ENCODE results near the gene GREB1L. TPM values are rescaled to one million over a fixed set of nuclear protein-coding genes. Genes with fewer than 3 reads are reported as not detected.

Gene GREB1L
- total and polyA plus RNA-seq, 9 of the 15 experiments (the other 6 are each of a cell fraction or from before 2014, with no cell fraction given) = 0.03 TPM; not detected in 8

GRCh38 chr18:21389903-21390302 is 147.9 kb downstream of the GREB1L start:
- ChIA-PET POLR2A (no interaction called here), CTCF (ENCODE audit: low intra/inter-chr PET ratio) (interaction anchor here (0.5 kb wide), 1 partner anchor 52 kb away, joined by 3 read pairs; no protein-coding TSS in a partner anchor)
- Histone ChIP-seq H3K27ac (ENCODE audit: extremely low read depth, low read depth, low read length) (no peak overlapping the region), H4K20me1 (replicated peaks; ENCODE audit: control insufficient read depth, insufficient read depth, low read length) (no peaks in the 10 kb centered on the region), H3K79me2 (ENCODE audit: control insufficient read depth, insufficient read depth, low read length) (no peaks in the 10 kb centered on the region), H3K4me3 (no peak overlapping the region), H3K36me3 (ENCODE audit: control insufficient read depth, insufficient read depth, low read length) (no peaks in the 10 kb centered on the region), H3K27me3 (ENCODE audit: control insufficient read depth in 2 of 2, insufficient read depth in 2 of 2, low read length in 2 of 2) (peaks cover 3 to 10% of the 10 kb centered on the region in 2 experiments; a peak in 3 of 5 replicates), H3K4me1 (replicated peaks in 1 of 2; ENCODE audit: control insufficient read depth in 2 of 2, insufficient read depth in 2 of 2, low read length in 2 of 2) (no peaks in the 10 kb centered on the region), H2AFZ (ENCODE audit: low read depth, low read length) (no peak overlapping the region), H3K9me3 (replicated peaks; ENCODE audit: control insufficient read depth, insufficient read depth, low read depth, low read length) (no peaks in the 10 kb centered on the region), H3K9ac (ENCODE audit: insufficient read depth in 1 of 2, low read depth in 2 of 2, low read length in 2 of 2) (no peak overlapping the region), H3K9me1 (ENCODE audit: control insufficient read depth, insufficient read depth, low read length) (no peaks in the 10 kb centered on the region), H3K4me2 (ENCODE audit: insufficient read depth, low read length) (no peak overlapping the region)
- FAIRE-seq (no peak), DNase-seq (ENCODE audit: extremely low read depth in 1 of 4, low spot score in 3 of 4) (no peak), ATAC-seq (no peak)
- in situ Hi-C loops (cut with MboI) (no loop called here), intact Hi-C loops (cut with micrococcal nuclease) (no loop called here)
- TF ChIP-seq HMBOX1 (IDR thresholded peaks at IDR 0.05) (no peak), ZKSCAN8 (CRISPR knock-in tag; IDR thresholded peaks at IDR 0.05) (no peak), MEF2D (tag; conservative IDR thresholded peaks at IDR 0.05; ENCODE audit: low read depth) (no peak), ZNF408 (CRISPR knock-in tag; IDR thresholded peaks at IDR 0.05; ENCODE audit: low read depth) (no peak)
- WGBS (ENCODE audit: insufficient coverage, low coverage, missing lambda C conversion rate) = 0% methylated on average over 1 of the region's 1 CpG
- no TSS peak for BruUV-seq (replicated peaks)

- ATAC-seq = no peak
- BruUV-seq (replicated peaks) = no TSS peak
Observed at GRCh38 chr18:21391074-21391673, 149.1 kb downstream of the GREB1L start.

More at GRCh38 chr18:21391074-21391673, 149.1 kb downstream of the GREB1L start:
- no peaks in the 10 kb centered on the region for H4K20me1 ChIP-seq (replicated peaks; ENCODE audit: control insufficient read depth, insufficient read depth, low read length)
- H3K9ac ChIP-seq (ENCODE audit: insufficient read depth in 1 of 2, low read depth in 2 of 2, low read length in 2 of 2) = no peak overlapping the region
- CTCF ChIA-PET (ENCODE audit: low intra/inter-chr PET ratio) = no interaction called here
- intact Hi-C loops (cut with micrococcal nuclease) = no loop called here
- DNase-seq (ENCODE audit: extremely low read depth in 1 of 4, low spot score in 3 of 4) = no peak
- no peaks in the 10 kb centered on the region for H3K36me3 ChIP-seq (ENCODE audit: control insufficient read depth, insufficient read depth, low read length)
- no peaks in the 10 kb centered on the region for H3K79me2 ChIP-seq (ENCODE audit: control insufficient read depth, insufficient read depth, low read length)
- H3K27ac ChIP-seq (ENCODE audit: extremely low read depth, low read depth, low read length) = no peak overlapping the region
- 0% methylated on average over 3 of the region's 3 CpGs for WGBS (ENCODE audit: insufficient coverage, low coverage, missing lambda C conversion rate)
- H3K4me3 ChIP-seq = no peak overlapping the region
- FAIRE-seq = peak; percentile 11
- no peak overlapping the region for H3K4me2 ChIP-seq (ENCODE audit: insufficient read depth, low read length)
- in situ Hi-C loops (cut with MboI) = no loop called here
- H3K9me3 ChIP-seq (replicated peaks; ENCODE audit: control insufficient read depth, insufficient read depth, low read depth, low read length) = no peaks in the 10 kb centered on the region
- H3K4me1 ChIP-seq (replicated peaks in 1 of 2; ENCODE audit: control insufficient read depth in 2 of 2, insufficient read depth in 2 of 2, low read length in 2 of 2) = no peaks in the 10 kb centered on the region
- POLR2A ChIA-PET = no interaction called here
- H3K27me3 ChIP-seq (ENCODE audit: control insufficient read depth in 2 of 2, insufficient read depth in 2 of 2, low read length in 2 of 2) = peaks cover 3 to 10% of the 10 kb centered on the region in 2 experiments; a peak in 3 of 5 replicates
- no peak overlapping the region for H2AFZ ChIP-seq (ENCODE audit: low read depth, low read length)
- no peaks in the 10 kb centered on the region for H3K9me1 ChIP-seq (ENCODE audit: control insufficient read depth, insufficient read depth, low read length)
- no peak for TF ChIP-seq GATA2 (CRISPR knock-in tag; IDR thresholded peaks at IDR 0.05)
- no peak for TF ChIP-seq NEUROD1 (IDR thresholded peaks at IDR 0.05; ENCODE audit: borderline replicate concordance, low read depth, low read length, partially characterized antibody)
- no peak for TF ChIP-seq EGR1 (conservative IDR thresholded peaks at IDR 0.05)
- no peak for TF ChIP-seq ZKSCAN1 (IDR thresholded peaks at IDR 0.05; ENCODE audit: low read depth, low read length)
- no peak for TF ChIP-seq CREB3 (tag; conservative IDR thresholded peaks at IDR 0.05; ENCODE audit: low read depth)
- TF ChIP-seq POLR3G (IDR thresholded peaks at IDR 0.05; ENCODE audit: extremely low read depth, insufficient read length, insufficient replicate concordance) = no peak
- no peak for TF ChIP-seq ZNF699 (CRISPR knock-in tag; IDR thresholded peaks at IDR 0.05; ENCODE audit: insufficient replicate concordance)
